GM18909 (cell line): ENCODE results near the gene PHKG2.
"Not testable (repeated sequence)": the region's sequence is repeated elsewhere in the genome, so short reads cannot be mapped to it uniquely, and the experiment has no call there.

Source experiments
- ATAC-seq: cut with Tn5 transposase; IDR thresholded peaks from one replicate; pipeline ENCODE4 v1.9.1; 2021; ENCODE audit warnings: mild to moderate bottlenecking; ENCODE audit not compliant: unreplicated experiment, poor library complexity

The PHKG2 gene, protein sequence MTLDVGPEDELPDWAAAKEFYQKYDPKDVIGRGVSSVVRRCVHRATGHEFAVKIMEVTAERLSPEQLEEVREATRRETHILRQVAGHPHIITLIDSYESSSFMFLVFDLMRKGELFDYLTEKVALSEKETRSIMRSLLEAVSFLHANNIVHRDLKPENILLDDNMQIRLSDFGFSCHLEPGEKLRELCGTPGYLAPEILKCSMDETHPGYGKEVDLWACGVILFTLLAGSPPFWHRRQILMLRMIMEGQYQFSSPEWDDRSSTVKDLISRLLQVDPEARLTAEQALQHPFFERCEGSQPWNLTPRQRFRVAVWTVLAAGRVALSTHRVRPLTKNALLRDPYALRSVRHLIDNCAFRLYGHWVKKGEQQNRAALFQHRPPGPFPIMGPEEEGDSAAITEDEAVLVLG

DNA sequence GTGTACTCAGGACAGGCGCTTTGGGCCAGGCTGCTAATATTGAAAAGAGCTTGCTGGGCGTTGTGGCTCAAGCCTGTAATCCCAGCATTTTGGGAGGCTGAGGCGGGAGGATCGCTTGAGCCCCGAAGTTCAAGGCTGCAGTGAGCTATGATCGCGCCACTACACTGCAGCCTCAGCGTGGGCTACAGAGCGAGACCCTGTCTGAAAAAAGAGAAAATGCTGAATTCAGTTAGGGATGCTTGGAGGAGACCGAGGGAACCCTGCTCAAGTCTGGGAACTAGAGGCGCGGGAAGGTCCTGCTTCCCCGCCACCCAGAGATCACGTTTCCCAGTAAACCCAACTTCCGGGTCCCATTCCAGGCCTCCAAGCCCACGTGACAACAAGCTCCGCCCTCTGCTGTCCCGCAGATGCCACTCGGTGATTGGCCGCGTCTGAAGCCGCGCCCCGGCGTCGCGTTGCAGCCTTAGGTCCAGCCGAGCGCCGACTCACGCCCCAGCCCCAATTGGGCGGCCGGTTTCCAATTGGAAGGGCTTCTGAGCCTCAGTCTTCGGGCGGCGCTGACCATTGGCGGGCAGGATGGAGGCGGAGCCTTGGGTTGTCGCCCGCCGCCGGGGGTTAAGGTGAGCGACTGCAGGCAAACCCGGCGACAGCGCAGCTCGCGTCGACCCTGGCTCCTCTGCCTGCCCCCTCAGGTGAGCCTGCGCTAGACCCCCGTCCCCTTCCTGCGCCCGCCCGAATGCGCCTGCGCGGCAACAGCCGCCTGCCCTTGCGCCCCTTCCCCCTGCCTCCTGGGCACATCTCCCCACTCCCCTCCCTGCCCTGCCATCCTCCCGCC is at the start of gene PHKG2:
TSS of gene PHKG2 (plus strand) at position 627 of the 835 bp plus-strand sequence. CDS start 396 bp downstream, outside the sequence.
- peak; percentile 96 for ATAC-seq

DNA sequence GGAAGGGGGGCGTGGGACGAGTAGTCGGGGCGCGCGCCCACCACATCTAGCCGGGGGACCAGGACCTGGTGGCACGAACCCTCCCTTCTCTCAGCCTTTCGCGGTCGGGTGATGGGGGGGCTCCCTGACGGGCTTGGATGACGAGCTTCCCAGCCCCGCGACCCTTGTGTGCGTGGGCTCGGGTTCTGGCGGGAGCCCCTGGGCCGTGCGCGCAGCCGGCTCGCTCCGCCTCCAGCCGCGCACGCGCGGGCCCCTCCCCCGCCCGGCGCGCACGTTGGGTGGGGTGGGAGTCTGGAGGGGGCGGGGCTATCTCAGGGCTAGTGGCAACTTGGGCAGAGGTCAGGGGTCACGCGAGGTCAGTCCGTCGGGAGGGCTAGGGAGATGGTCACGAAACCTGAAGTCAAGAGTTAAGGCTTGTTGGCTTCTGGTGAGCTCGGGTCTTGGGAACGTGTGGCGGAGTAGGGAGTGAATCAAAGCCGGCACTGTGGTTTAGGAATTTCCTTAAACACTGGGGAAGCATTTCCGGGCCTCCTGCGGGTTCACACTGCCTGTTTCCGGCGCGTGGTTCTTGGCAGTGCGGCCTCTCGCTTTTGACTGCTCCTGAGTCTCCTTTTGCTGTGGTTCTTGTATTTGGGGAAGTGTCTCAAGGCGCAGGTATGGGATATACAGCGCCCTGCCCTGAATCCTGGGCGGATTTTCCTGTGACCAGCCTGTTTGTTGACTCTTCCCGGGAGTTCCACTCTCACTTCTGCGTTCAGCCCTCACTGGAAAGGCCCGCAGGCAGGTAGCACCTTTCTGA is 49.2 kb upstream of the PHKG2 start, which contains the start of gene SRCAP:
TSS of gene SRCAP (plus strand) at position 356 of the 799 bp plus-strand sequence. CDS start 1,654 bp downstream, outside the sequence.
- ATAC-seq = peak; percentile 25

DNA sequence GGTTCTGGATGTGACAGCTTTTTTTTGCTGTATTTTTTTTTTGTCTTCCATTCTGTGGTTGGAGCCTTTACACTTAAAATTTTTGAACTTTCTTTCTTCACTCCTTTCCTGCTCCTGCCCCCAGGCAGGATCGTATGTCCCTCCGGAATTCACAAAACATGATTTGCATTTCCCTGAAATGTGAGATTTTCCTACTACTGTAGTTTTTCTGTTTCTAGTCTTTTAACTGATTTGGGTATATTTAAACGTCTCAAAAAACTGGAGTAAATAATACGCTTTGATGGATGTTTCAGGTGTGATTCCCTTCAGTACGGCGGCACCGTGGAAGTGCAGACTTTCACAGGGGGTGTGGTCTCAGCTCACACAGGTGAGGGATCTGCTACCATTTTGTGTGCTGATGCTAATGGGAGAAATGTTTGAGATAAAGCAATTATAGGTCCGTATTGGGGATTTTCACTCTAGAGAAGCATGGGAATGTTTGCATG is 48.6 kb upstream of the PHKG2 start:
- no peak for ATAC-seq

DNA sequence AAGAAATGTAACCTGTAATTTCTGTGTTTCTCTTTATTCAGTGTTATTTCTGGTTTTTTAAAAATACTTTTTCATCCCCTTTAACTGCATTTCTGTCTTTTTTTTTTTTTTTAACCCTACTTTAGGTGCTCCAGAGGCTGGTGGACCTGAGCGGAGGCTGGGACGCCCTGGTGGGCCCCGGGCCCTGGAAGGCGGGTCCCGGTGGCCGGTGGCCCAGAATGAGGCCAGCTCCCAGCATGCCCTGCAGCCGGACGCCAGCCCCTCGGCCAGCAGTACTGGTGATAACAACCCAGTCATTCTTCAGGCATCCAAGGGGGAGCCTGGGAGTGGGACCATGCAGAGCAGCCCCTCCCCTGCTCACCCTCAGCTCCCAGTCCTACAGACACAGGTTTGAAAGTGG is 47.7 kb upstream of the PHKG2 start:
- no peak for ATAC-seq

DNA sequence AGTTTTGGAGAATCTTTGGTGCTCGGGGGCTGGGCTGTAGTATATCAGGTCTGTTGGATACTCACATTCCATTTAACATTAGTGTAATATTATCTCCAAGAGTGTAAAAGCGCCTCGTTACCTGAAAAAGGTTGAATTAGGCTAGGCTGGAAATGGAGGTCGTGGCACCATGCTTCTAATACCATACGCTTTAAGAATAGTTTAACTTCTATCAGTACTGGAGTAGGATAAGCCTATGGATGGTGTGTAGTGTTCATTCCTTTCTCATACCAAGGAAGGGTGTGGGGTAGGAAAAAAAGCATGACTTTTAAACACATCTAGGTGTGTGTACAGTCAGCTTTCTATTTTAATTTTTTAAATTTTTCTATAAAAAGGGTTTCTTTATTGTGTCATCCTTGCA is 47.3 kb upstream of the PHKG2 start:
- no peak for ATAC-seq

DNA sequence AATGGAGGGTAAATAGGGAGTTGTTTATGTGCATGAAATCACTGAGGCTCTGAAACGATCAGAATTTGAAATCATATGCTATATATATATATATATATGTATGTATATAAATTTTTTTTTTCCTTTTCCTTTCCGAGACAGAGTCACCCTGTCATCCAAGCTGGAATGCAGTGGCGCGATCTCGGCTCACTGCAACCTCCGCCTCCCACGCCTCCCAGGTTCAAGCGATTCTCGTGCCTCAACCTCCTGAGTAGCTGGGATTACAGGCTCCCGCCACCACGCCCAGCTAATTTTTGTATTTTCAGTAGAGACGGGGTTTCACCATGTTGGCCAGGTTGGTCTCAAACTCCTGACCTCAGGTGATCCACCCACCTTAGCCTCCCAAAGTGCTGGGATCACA is 45.2 kb upstream of the PHKG2 start:
- not testable (repeated sequence) for ATAC-seq

DNA sequence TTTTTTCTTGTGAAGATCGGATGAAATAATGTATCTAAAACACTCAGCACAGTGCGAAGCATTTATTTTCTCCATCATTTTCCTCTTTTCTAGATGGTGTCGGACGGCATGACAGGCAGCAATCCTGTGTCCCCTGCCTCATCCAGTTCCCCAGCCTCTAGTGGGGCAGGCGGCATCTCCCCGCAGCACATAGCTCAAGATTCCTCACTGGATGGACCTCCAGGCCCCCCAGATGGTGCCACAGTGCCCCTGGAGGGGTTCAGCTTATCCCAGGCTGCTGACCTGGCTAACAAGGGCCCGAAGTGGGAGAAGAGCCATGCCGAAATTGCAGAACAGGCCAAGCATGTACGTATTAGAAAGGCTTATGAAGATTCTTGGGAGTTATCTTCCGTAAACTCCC is 44.3 kb upstream of the PHKG2 start:
- no peak for ATAC-seq

DNA sequence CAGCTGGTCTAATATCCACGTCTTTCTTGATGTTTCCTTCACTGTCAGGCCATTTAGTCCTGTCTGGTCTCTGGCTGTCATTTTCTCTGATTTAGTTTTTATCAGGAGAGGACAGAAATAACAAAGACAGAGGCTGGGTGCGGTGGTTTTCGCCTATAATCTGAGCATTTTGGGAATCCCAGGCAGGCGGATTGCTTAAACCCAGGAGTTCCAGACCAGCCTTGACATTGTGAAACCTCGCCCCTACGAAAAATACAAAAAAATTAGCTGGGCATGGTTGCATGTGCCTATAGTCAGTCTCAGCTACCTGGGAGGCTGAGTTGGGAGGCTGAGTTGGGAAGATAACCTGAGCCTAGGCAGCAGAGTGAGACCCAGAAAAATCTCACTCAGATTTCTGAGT is 42.2 kb upstream of the PHKG2 start:
- ATAC-seq = no peak

DNA sequence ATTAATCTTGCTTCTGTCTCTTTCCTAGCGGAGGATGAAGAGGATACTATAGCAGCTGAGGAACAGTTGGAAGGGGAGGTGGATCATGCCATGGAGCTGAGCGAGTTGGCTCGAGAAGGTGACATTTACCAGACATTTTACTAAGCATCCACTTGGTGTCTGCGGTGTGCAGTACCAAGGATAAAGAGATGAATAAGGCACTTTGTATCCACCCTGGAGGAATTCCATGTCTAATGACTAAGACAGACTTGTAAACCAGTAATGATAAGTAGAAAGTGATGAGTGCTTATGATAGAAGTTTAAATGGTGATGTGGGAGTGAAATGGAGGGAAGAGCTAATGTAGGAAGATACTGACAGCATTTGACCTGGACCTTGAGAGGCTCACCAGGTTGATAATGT is 37.3 kb upstream of the PHKG2 start:
- ATAC-seq = no peak

DNA sequence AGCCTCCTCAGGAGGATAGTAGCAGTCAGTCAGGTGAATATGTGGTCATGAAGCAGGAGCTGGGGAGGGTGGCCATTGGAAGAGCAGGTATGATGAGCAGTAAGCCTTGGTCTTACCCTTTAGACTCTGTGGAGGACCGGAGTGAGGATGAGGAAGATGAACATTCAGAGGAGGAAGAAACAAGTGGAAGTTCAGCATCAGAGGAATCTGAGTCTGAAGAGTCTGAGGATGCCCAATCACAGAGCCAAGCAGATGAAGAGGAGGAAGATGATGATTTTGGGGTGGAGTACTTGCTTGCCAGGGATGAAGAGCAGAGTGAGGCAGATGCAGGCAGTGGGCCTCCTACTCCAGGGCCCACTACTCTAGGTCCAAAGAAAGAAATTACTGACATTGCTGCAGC is 36.5 kb upstream of the PHKG2 start:
- ATAC-seq = no peak

DNA sequence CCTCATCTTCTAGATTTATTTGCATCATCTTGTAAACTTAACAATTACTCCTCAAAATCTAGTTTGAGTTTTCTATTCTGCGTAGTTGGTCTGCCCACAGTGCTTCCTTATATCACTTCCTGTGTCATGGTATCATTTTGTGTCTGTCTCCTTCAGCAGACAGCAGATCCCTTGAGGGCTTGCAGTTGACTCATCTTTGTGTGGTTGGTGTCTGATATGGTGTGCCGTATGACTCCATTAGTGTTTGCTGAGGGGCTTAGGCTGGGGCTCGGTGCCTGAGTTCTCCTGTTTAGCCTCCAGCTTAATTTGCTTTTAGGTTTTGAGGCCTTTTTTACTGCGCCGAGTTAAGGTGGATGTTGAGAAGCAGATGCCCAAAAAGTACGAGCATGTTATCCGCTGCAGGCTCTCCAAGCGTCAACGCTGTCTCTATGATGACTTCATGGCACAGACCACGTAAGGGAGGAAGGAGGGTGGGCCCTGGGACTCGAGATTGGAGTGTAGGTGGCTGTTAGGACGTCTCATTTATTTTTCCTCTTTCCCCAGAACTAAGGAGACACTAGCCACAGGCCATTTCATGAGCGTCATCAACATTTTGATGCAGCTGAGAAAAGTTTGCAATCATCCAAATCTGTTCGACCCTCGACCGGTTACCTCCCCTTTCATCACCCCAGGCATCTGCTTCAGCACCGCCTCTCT is 32.3 kb upstream of the PHKG2 start:
- ATAC-seq = no peak

DNA sequence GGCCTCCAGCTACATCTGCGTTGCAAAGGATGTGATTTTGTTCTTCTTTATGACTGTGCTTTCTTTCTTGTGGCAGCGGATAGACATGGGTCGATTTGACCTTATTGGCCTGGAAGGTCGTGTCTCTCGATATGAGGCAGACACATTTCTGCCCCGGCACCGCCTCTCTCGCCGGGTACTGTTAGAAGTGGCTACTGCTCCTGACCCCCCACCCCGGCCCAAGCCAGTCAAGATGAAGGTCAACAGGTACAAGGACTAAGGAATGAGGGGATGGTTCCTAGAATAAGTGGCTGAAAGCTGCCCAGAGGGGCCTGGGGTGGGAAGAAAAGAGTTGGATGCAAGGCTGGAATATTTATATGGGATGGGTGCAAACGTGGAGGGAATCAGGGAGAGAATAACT is 28.1 kb upstream of the PHKG2 start:
- ATAC-seq = no peak

DNA sequence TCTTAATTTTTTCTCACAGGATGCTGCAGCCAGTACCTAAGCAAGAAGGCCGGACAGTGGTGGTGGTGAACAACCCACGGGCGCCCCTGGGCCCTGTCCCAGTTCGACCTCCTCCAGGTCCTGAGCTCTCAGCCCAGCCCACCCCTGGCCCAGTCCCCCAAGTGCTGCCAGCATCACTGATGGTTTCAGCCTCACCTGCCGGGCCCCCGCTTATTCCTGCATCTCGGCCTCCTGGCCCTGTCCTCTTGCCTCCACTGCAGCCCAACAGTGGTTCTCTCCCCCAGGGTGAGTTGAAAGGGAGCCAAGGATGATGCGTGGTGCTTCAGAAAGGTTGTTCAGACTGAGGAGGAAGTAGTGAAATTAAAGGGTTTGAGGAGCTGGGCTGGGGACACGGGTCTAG is 27.5 kb upstream of the PHKG2 start:
- no peak for ATAC-seq

DNA sequence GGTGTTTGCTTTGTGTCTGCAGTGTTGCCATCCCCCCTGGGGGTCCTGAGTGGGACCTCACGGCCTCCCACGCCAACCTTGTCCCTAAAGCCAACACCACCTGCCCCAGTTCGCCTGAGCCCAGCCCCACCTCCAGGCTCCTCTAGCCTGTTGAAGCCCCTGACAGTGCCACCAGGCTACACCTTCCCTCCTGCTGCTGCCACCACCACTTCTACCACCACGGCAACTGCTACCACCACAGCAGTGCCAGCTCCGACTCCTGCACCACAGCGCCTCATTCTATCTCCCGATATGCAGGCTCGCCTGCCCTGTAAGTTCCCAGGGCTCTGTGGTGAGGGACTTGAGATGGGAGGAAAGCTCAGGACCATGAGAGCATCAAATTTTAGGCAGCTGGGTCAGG is 27.1 kb upstream of the PHKG2 start:
- no peak for ATAC-seq

DNA sequence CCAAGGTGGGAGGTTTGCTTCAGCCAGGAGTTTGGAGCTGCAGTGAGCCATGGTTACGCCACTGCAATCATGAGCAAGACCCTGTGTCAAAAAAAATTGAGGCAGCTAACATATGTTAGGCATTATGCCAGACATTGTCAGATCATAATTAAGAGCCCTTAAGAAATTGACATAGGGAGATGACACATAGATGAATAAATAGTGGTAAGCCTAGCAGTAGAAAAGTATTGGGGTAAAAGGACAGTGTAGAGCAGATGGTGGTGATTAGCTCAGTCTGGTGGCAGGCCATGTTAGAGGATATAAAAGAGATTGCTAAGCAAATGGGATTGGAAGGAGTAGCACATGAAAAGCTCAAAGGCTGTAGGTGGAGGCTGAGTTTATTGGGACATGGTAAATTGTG is 26.6 kb upstream of the PHKG2 start:
- no peak for ATAC-seq

DNA sequence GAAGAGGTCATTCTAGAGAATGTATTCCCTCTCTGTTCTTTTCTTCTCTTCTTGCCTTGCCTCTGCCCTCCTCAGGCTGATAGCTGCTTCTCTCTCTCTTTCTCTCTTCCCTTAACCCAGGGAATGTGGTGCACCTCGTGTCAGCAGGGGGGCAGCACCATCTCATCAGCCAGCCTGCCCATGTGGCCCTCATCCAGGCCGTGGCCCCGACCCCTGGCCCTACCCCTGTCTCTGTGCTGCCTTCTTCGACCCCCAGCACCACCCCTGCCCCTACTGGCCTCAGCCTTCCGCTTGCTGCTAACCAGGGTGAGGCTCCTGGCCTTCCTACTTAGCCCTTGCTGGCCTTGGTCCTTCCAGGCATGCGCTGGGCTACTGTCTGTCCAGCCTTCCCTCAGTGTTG is 25.8 kb upstream of the PHKG2 start:
- no peak for ATAC-seq

DNA sequence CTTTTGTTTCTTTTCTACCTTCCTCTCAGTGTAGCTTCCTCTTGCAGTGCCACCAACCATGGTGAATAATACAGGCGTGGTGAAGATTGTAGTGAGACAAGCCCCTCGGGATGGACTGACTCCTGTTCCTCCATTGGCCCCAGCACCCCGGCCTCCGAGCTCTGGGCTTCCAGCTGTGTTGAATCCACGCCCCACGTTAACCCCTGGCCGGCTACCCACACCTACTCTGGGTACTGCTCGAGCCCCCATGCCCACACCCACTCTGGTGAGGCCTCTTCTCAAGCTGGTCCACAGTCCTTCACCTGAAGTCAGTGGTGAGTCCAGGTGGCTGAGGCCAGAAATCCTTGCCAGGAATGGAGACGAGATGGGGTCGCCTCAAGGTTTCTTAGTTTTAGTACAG is 25.3 kb upstream of the PHKG2 start:
- no peak for ATAC-seq

DNA sequence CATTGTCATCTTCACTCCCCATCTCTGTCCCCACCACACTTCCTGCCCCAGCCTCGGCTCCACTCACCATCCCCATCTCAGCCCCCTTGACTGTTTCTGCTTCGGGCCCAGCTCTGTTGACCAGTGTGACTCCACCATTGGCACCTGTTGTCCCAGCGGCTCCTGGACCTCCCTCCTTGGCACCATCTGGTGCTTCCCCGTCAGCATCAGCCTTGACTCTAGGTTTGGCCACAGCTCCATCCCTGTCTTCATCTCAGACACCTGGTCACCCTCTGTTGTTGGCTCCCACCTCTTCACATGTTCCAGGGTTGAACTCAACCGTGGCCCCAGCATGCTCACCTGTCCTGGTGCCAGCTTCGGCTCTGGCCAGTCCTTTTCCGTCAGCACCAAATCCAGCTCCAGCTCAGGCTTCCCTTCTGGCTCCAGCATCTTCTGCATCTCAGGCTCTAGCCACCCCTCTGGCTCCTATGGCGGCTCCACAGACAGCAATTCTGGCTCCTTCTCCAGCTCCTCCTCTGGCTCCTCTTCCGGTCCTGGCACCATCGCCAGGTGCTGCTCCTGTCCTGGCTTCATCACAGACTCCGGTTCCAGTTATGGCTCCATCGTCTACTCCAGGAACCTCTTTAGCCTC is 24.4 kb upstream of the PHKG2 start:
- ATAC-seq = no peak

DNA sequence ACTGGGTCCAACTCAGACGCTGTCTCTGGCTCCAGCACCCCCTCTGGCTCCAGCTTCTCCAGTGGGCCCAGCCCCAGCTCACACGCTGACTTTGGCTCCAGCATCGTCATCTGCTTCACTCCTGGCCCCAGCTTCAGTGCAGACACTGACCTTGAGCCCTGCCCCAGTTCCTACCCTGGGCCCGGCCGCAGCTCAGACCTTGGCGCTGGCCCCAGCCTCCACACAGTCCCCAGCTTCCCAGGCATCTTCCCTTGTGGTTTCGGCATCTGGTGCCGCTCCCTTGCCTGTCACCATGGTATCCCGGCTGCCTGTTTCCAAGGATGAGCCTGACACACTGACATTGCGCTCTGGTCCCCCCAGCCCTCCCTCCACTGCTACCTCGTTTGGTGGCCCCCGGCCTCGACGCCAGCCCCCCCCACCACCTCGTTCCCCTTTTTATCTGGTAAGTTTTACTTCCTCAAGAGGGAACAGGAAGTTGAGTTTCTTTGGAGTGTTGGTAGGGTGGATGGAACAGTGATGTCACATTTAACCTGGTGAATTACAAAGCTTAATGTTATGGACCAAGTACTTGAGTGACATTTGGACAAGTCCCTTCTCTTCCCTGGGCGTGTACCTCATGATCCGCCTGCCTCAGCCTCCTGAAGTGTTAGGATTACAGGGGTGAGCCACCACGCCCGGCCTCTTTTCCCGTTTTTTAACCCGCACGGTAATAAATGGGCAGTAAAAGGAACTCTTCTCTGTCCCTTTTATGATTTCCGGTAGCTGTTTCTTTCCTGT is 23.4 kb upstream of the PHKG2 start:
- no peak for ATAC-seq
